Endothelial cell of umbilical vein (primary cell): ENCODE measurements around the gene PCDH7. TPM values are rescaled to one million over a fixed set of nuclear protein-coding genes. Genes with fewer than 3 reads are reported as not detected.

Experiments used
- BruUV-seq: library from RNA; stranded (reverse); fragments of 400-500 nt; replicated peaks from 2 replicates; lab custom pipeline; 2021; lab: Mats Ljungman, UMichigan
- CTCF ChIA-PET: fragments of 300-600, 350-600 bp; sonication (Branson Sonifier 250); formaldehyde crosslinking; loops from one replicate; lab custom pipeline; 2021; ENCODE audit warnings: antibody characterized with exemption, inconsistent platforms; lab: Charles Lee
- POLR2A ChIA-PET: fragments of 300-600, 350-600 bp; sonication (Branson Sonifier 250); formaldehyde crosslinking; loops from one replicate; lab custom pipeline; 2021; ENCODE audit warnings: antibody characterized with exemption, inconsistent platforms; lab: Charles Lee
- DNase-seq: peaks from one replicate; pipeline ENCODE4 v3.0.0-alpha.2; 2011; ENCODE audit warnings: low read depth, low spot score
- FAIRE-seq: peaks from 2 replicates; lab custom pipeline; 2011; peaks lifted over from hg19 to GRCh38; lab: Jason Lieb, UNC
- H2AFZ ChIP-seq: 2 replicates; pipeline ENCODE4 v1.6.0; 2012; ENCODE audit warnings: low read depth, low read length, control low read depth, inconsistent platforms
- H3K27ac ChIP-seq: 2 replicates; pipeline ENCODE4 v1.5.1; 2011; ENCODE audit warnings: low read depth, mild to moderate bottlenecking, control low read depth, low read length, moderate library complexity; ENCODE audit not compliant: insufficient read depth
- H3K27me3 ChIP-seq, 2 experiments: 2 replicates each; pipeline versions ENCODE4 v1.6.0 to v1.6.1; 2011; ENCODE audit warnings: low read length in 2 of 2, mixed read lengths in 1 of 2; ENCODE audit not compliant: control insufficient read depth in 2 of 2, insufficient read depth in 2 of 2
- H3K36me3 ChIP-seq, 2 experiments: 2 replicates in 1 of 2; 3 replicates in 1 of 2; pipeline ENCODE4 v1.5.1; 2011; ENCODE audit warnings: low read length in 2 of 2, mild to moderate bottlenecking in 1 of 2, moderate library complexity in 1 of 2; ENCODE audit not compliant: control insufficient read depth in 2 of 2, insufficient read depth in 2 of 2; ENCODE audit errors: extremely low read depth in 1 of 2
- H3K4me1 ChIP-seq: 3 replicates; pipeline ENCODE4 v1.5.1; 2011; ENCODE audit warnings: mild to moderate bottlenecking, low read length; ENCODE audit not compliant: control insufficient read depth, insufficient read depth; ENCODE audit errors: extremely low read depth
- H3K4me2 ChIP-seq: 2 replicates; pipeline ENCODE4 v1.6.1; 2011; ENCODE audit warnings: low read length, control low read depth, mixed read lengths; ENCODE audit not compliant: insufficient read depth
- H3K4me3 ChIP-seq, 3 experiments: fragments of 200-600 bp in 1 of 3; sonication (generic), shearing (Covaris generic) in 1 of 3; replicated peaks in 1 of 3; 2 replicates each; pipeline ENCODE4 v1.5.1; 2011 to 2016; ENCODE audit warnings: control low read depth in 3 of 3, low read length in 3 of 3, mild to moderate bottlenecking in 2 of 3, inconsistent platforms in 1 of 3, low read depth in 1 of 3, moderate library complexity in 1 of 3; ENCODE audit not compliant: insufficient read depth in 1 of 3
- H3K79me2 ChIP-seq: 2 replicates; pipeline ENCODE4 v1.6.0; 2012; ENCODE audit warnings: low read length, inconsistent platforms; ENCODE audit not compliant: control insufficient read depth, insufficient read depth
- H3K9ac ChIP-seq: replicated peaks from 2 replicates; pipeline ENCODE3; 2011; ENCODE audit warnings: low read length, control low read depth; ENCODE audit not compliant: insufficient read depth; ENCODE audit errors: extremely low read depth
- H3K9me1 ChIP-seq: replicated peaks from 3 replicates; pipeline ENCODE4 v1.6.0; 2011; ENCODE audit warnings: mild to moderate bottlenecking, low read length; ENCODE audit not compliant: control insufficient read depth, insufficient read depth; ENCODE audit errors: extremely low read depth
- H3K9me3 ChIP-seq: replicated peaks from 2 replicates; pipeline ENCODE4 v1.5.1; 2012; ENCODE audit warnings: low read length, inconsistent platforms; ENCODE audit not compliant: control insufficient read depth, insufficient read depth
- H4K20me1 ChIP-seq: replicated peaks from 2 replicates; pipeline ENCODE3; 2011; ENCODE audit warnings: mild to moderate bottlenecking, low read length; ENCODE audit not compliant: control insufficient read depth, insufficient read depth; ENCODE audit errors: extremely low read depth
- CTCF ChIP-seq, 2 donors: IDR thresholded peaks; 1 replicate in 1 of 2; 2 replicates in 1 of 2; pipeline ENCODE4 v1.5.1; 2011; ENCODE audit warnings: low read length in 2 of 2, mild to moderate bottlenecking in 2 of 2, moderate library complexity in 2 of 2, control low read depth in 1 of 2, inconsistent platforms in 1 of 2, low read depth in 1 of 2; ENCODE audit not compliant: insufficient read depth in 1 of 2; ENCODE audit errors: extremely low read depth in 1 of 2
- EZH2 ChIP-seq: IDR thresholded peaks from 2 replicates; pipeline ENCODE4 v1.6.1; 2012; ENCODE audit warnings: borderline replicate concordance, low read depth, mild to moderate bottlenecking, moderate library complexity, low read length, inconsistent platforms; ENCODE audit not compliant: severe bottlenecking
- FOS ChIP-seq: IDR thresholded peaks from 2 replicates; pipeline ENCODE4 v1.6.1; 2011; ENCODE audit warnings: mild to moderate bottlenecking, low read length, moderate library complexity, borderline replicate concordance; ENCODE audit not compliant: insufficient read depth
- GATA2 ChIP-seq: IDR thresholded peaks from 2 replicates; pipeline ENCODE4 v1.7.0; 2011; ENCODE audit warnings: low read depth, mild to moderate bottlenecking, moderate library complexity, mixed read lengths, low read length; ENCODE audit not compliant: insufficient read length, insufficient read depth
- JUN ChIP-seq: IDR thresholded peaks from 2 replicates; pipeline ENCODE4 v1.6.1; 2011; ENCODE audit warnings: borderline replicate concordance, low read depth; ENCODE audit not compliant: insufficient read length, insufficient read depth
- MAX ChIP-seq: IDR thresholded peaks from 2 replicates; pipeline ENCODE4 v1.6.1; 2011; ENCODE audit not compliant: insufficient read depth, insufficient read length
- MYC ChIP-seq: IDR thresholded peaks from one replicate; pipeline ENCODE4 v1.6.1; 2011; ENCODE audit warnings: mild to moderate bottlenecking, low read depth, low read length
- POLR2A ChIP-seq: IDR thresholded peaks from 2 replicates; pipeline ENCODE4 v1.6.1; 2012; ENCODE audit warnings: low read depth, mild to moderate bottlenecking, control low read depth, low read length
- POLR2AphosphoS5 ChIP-seq: IDR thresholded peaks from 2 replicates; pipeline ENCODE4 v1.6.1; 2012; ENCODE audit warnings: low read depth, mild to moderate bottlenecking, control low read depth, low read length, moderate library complexity; ENCODE audit not compliant: insufficient read depth
- dilution Hi-C: fragments of 300-500 bp; cut with MboI; formaldehyde crosslinking; loops from one replicate; pipeline ENCODE4 v1.15.0; 2019; ENCODE audit warnings: low sequenced_read_pairs; ENCODE audit not compliant: extremely low pct_ligation_motif_present
- intact Hi-C: fragments of 100-400 bp; cut with micrococcal nuclease; formaldehyde crosslinking; loops from one replicate; pipeline ENCODE4 v1.10.0; 2022
- polyA plus RNA-seq, 4 experiments: library from polyadenylated mRNA; depleted of rRNA in 3 of 4; stranded (reverse) in 3 of 4; unstranded in 1 of 4; fragments of >200 nt; gene quantifications; 2 replicates each; pipeline versions ENCODE4 v1.2.1 to v1.2.3, GENCODE V29; 2011 to 2012; ENCODE audit warnings: missing spikeins in 1 of 4
- total RNA-seq: library from RNA; stranded (reverse); gene quantifications from 2 replicates; pipeline ENCODE4 v1.2.3, GENCODE V29; 2021

PCDH7 gene
- total and polyA plus RNA-seq, 2 donors (not counting 3 experiments of a cell fraction or from before 2014, with no cell fraction given), result 9.5 to 16.6 TPM

GRCh38 chr4:30746735-30747134 lies 26.6 kb downstream of the PCDH7 start:
- no TSS peak for BruUV-seq
- dilution Hi-C loops, result no loop called here
- CTCF ChIA-PET, result no interaction called here

More at GRCh38 chr4:30746735-30747134, 26.6 kb downstream of the PCDH7 start:
- Histone ChIP-seq H4K20me1 (no peaks in the 10 kb centered on the region), H3K36me3 (no peaks in the 10 kb centered on the region), H3K9me1 (no peaks in the 10 kb centered on the region), H3K9me3 (no peaks in the 10 kb centered on the region), H3K4me1 (no peaks in the 10 kb centered on the region), H3K9ac (no peak overlapping the region), H3K27ac (no peak overlapping the region), H3K79me2 (no peaks in the 10 kb centered on the region), H2AFZ (no peak overlapping the region), H3K4me2 (no peak overlapping the region), H3K4me3 (no peak overlapping the region), H3K27me3 (no peaks in the 10 kb centered on the region)
- no peak for DNase-seq
- POLR2A ChIA-PET, result no interaction called here
- FAIRE-seq, result no peak
- intact Hi-C loops, result no loop called here
- TF ChIP-seq GATA2 (no peak), MYC (no peak), FOS (no peak), POLR2A (no peak), MAX (no peak), POLR2AphosphoS5 (no peak), CTCF (IDR thresholded peaks at IDR 0.05; ENCODE audit: extremely low read depth in 1 of 2, insufficient read depth in 1 of 2, low read depth in 1 of 2, low read length in 2 of 2) (no peak), JUN (no peak), EZH2 (no peak)
